IMR-90 (cell line): Measurements from ENCODE around the gene TRIM41. TPM values are rescaled to one million over a fixed set of nuclear protein-coding genes. Genes with fewer than 3 reads are reported as not detected.

Experiments
- ATAC-seq: fragments of 200-7000 bp; cut with Tn5 transposase; 2 replicates; pipeline ENCODE4 v1.9.1; 2020; ENCODE audit warnings: low read depth, mild to moderate bottlenecking, moderate library complexity
- BruUV-seq: library from RNA; stranded (reverse); fragments of 400-500 nt; replicated peaks from 2 replicates; lab custom pipeline; 2021; lab: Mats Ljungman, UMichigan
- CTCF ChIA-PET: fragments of 300-600 bp; formaldehyde crosslinking; extraction: SDS; loops from one replicate; lab custom pipeline; 2021; ENCODE audit warnings: antibody characterized with exemption; lab: Yijun Ruan, JAX
- POLR2A ChIA-PET: fragments of 300-600 bp; sonication (Branson Sonifier 250); formaldehyde crosslinking; loops from one replicate; lab custom pipeline; 2022; ENCODE audit warnings: antibody characterized with exemption; ENCODE audit not compliant: unreplicated experiment; lab: Charles Lee
- DNase-seq: peaks from one replicate; pipeline ENCODE4 v3.0.0; 2013
- H2AFZ ChIP-seq: replicated peaks from 2 replicates; pipeline ENCODE3; 2013; ENCODE audit warnings: low read length, mild to moderate bottlenecking; ENCODE audit not compliant: poor library complexity
- H2AK5ac ChIP-seq: 2 replicates; pipeline ENCODE4 v1.6.1; 2013; ENCODE audit warnings: low read depth, low read length, inconsistent platforms
- H2AK9ac ChIP-seq: replicated peaks from 2 replicates; pipeline ENCODE3; 2013; ENCODE audit warnings: mild to moderate bottlenecking, low read depth, low read length, moderate library complexity; ENCODE audit not compliant: poor library complexity
- H2BK120ac ChIP-seq: 2 replicates; pipeline ENCODE4 v1.6.1; 2013; ENCODE audit warnings: low read depth, low read length, inconsistent platforms
- H2BK15ac ChIP-seq: 3 replicates; pipeline ENCODE4 v1.6.1; 2013; ENCODE audit warnings: low read depth, low read length, inconsistent platforms
- H2BK20ac ChIP-seq: 2 replicates; pipeline ENCODE4 v1.6.1; 2013; ENCODE audit warnings: low read depth, mild to moderate bottlenecking, inconsistent platforms, low read length, moderate library complexity
- H2BK5ac ChIP-seq: 2 replicates; pipeline ENCODE4 v1.6.1; 2013; ENCODE audit warnings: mild to moderate bottlenecking, low read depth, low read length, inconsistent platforms; ENCODE audit not compliant: poor library complexity, severe bottlenecking
- H3K14ac ChIP-seq: replicated peaks from 2 replicates; pipeline ENCODE4 v1.6.1; 2013; ENCODE audit warnings: low read depth, low read length, inconsistent platforms
- H3K18ac ChIP-seq: 2 replicates; pipeline ENCODE4 v1.6.1; 2013; ENCODE audit warnings: low read depth, low read length, control low read depth
- H3K23ac ChIP-seq: 2 replicates; pipeline ENCODE4 v1.6.1; 2013; ENCODE audit warnings: low read depth, low read length, inconsistent platforms
- H3K27ac ChIP-seq: 2 replicates; pipeline ENCODE4 v1.5.1; 2013; ENCODE audit warnings: mild to moderate bottlenecking, control low read depth, low read length; ENCODE audit not compliant: insufficient read depth
- H3K27me3 ChIP-seq: 2 replicates; pipeline ENCODE4 v1.6.1; 2013; ENCODE audit warnings: low read length; ENCODE audit not compliant: control insufficient read depth, insufficient read depth
- H3K36me3 ChIP-seq: 2 replicates; pipeline ENCODE4 v1.6.1; 2013; ENCODE audit warnings: low read length, mixed read lengths; ENCODE audit not compliant: control insufficient read depth, insufficient read depth
- H3K4ac ChIP-seq: 2 replicates; pipeline ENCODE4 v1.6.1; 2013; ENCODE audit warnings: low read depth, low read length, inconsistent platforms
- H3K4me1 ChIP-seq: 2 replicates; pipeline ENCODE4 v1.6.1; 2013; ENCODE audit warnings: low read length, mixed read lengths; ENCODE audit not compliant: control insufficient read depth, insufficient read depth
- H3K4me2 ChIP-seq: 2 replicates; pipeline ENCODE4 v1.6.1; 2013; ENCODE audit warnings: low read depth, mild to moderate bottlenecking, control low read depth, low read length, moderate library complexity
- H3K4me3 ChIP-seq: 2 replicates; pipeline ENCODE4 v1.5.1; 2013; ENCODE audit warnings: low read depth, mild to moderate bottlenecking, control low read depth, low read length, moderate library complexity; ENCODE audit not compliant: insufficient read depth
- H3K56ac ChIP-seq: 2 replicates; pipeline ENCODE4 v1.6.1; 2013; ENCODE audit warnings: low read length, inconsistent platforms; ENCODE audit not compliant: insufficient read depth; ENCODE audit errors: extremely low read depth
- H3K79me1 ChIP-seq, 2 experiments: 2 replicates each; pipeline ENCODE4 v1.6.1; 2013; ENCODE audit warnings: low read length in 2 of 2, inconsistent platforms in 1 of 2, low read depth in 1 of 2
- H3K9ac ChIP-seq: 2 replicates; pipeline ENCODE4 v1.6.1; 2013; ENCODE audit warnings: low read depth, low read length, control low read depth
- H3K9me1 ChIP-seq: 2 replicates; pipeline ENCODE4 v1.6.1; 2013; ENCODE audit warnings: low read length, inconsistent platforms; ENCODE audit not compliant: insufficient read depth
- H3K9me3 ChIP-seq: 2 replicates; pipeline ENCODE4 v1.6.1; 2013; ENCODE audit warnings: low read length; ENCODE audit not compliant: control insufficient read depth, insufficient read depth
- H4K20me1 ChIP-seq: 2 replicates; pipeline ENCODE4 v1.6.1; 2013; ENCODE audit warnings: low read length, inconsistent platforms; ENCODE audit not compliant: insufficient read depth
- H4K5ac ChIP-seq: 2 replicates; pipeline ENCODE4 v1.6.1; 2013; ENCODE audit warnings: mild to moderate bottlenecking, low read depth, low read length, control low read depth
- H4K8ac ChIP-seq, 2 experiments: 2 replicates each; pipeline ENCODE4 v1.6.1; 2013; ENCODE audit warnings: low read depth in 2 of 2, low read length in 2 of 2, control low read depth in 1 of 2, inconsistent platforms in 1 of 2
- H4K91ac ChIP-seq: 2 replicates; pipeline ENCODE4 v1.6.1; 2013; ENCODE audit warnings: low read depth, low read length, inconsistent platforms; ENCODE audit not compliant: insufficient read depth
- FOS ChIP-seq: fragments of 150-350 bp; IDR thresholded peaks from 2 replicates; pipeline ENCODE4 v1.6.1; 2016; ENCODE audit warnings: low read depth, low read length
- MAFK ChIP-seq: IDR thresholded peaks from 2 replicates; pipeline ENCODE4 v1.6.1; 2012; ENCODE audit warnings: low read depth, low read length, improper control_type of control experiment
- MAZ ChIP-seq: IDR thresholded peaks from 2 replicates; pipeline ENCODE4 v1.6.1; 2012; ENCODE audit warnings: low read depth, mild to moderate bottlenecking, low read length, improper control_type of control experiment, moderate library complexity, borderline replicate concordance
- POLR2A ChIP-seq: IDR thresholded peaks from 2 replicates; pipeline ENCODE4 v1.6.1; 2012; ENCODE audit warnings: mild to moderate bottlenecking, low read depth, low read length
- WGBS, 2 experiments: methylation state at CpG; one replicate each; pipeline versions ENCODE4 v1.1.5 to v1.1.7; 2013; ENCODE audit warnings: missing lambda C conversion rate in 2 of 2; ENCODE audit not compliant: insufficient read length in 1 of 2; ENCODE audit errors: extremely low coverage in 2 of 2; 5-methylcytosine and 5-hydroxymethylcytosine counted together
- dilution Hi-C: fragments of 300-500 bp; cut with HindIII; formaldehyde crosslinking; loops from one replicate; pipeline ENCODE4 v1.14.3; 2018; ENCODE audit warnings: low sequenced_read_pairs; ENCODE audit not compliant: unreplicated experiment
- in situ Hi-C: fragments of 300-500 bp; cut with MboI; formaldehyde crosslinking; loops from 3 replicates; pipeline ENCODE4 v1.14.3; 2019; ENCODE audit warnings: low sequenced_read_pairs, inconsistent platforms, mixed read lengths
- intact Hi-C: fragments of 100-400 bp; cut with micrococcal nuclease; formaldehyde crosslinking; loops from 2 replicates; pipeline ENCODE4 v1.10.0; 2022
- polyA plus RNA-seq, 3 experiments: library from polyadenylated mRNA; depleted of rRNA; stranded (reverse); fragments of >200 nt; gene quantifications; 2 replicates each; pipeline ENCODE4 v1.2.3, GENCODE V29; 2012; ENCODE audit warnings: low replicate concordance in 1 of 3
- total RNA-seq: library from RNA; depleted of rRNA; stranded (reverse); fragments of >200 nt; gene quantifications from 2 replicates; pipeline ENCODE4 v1.2.3, GENCODE V29; 2012
- TF ChIP-seq, protein P1 (sequence below): conservative IDR thresholded peaks from 2 replicates; pipeline ENCODE4 v1.5.1; 2012; ENCODE audit warnings: mild to moderate bottlenecking, low read depth, low read length, improper control_type of control experiment

The TRIM41 gene
- total and polyA plus RNA-seq, 2 of the 4 experiments (the other 2 are of a cell fraction): 5.9 to 15.7 TPM

- TF ChIP-seq, protein P1, sequence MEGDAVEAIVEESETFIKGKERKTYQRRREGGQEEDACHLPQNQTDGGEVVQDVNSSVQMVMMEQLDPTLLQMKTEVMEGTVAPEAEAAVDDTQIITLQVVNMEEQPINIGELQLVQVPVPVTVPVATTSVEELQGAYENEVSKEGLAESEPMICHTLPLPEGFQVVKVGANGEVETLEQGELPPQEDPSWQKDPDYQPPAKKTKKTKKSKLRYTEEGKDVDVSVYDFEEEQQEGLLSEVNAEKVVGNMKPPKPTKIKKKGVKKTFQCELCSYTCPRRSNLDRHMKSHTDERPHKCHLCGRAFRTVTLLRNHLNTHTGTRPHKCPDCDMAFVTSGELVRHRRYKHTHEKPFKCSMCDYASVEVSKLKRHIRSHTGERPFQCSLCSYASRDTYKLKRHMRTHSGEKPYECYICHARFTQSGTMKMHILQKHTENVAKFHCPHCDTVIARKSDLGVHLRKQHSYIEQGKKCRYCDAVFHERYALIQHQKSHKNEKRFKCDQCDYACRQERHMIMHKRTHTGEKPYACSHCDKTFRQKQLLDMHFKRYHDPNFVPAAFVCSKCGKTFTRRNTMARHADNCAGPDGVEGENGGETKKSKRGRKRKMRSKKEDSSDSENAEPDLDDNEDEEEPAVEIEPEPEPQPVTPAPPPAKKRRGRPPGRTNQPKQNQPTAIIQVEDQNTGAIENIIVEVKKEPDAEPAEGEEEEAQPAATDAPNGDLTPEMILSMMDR: no peak
- TF ChIP-seq POLR2A (no peak), MAZ (no peak), MAFK (no peak), FOS (no peak)
- Histone ChIP-seq H3K9me3 (no peaks in the 10 kb centered on the region), H3K36me3 (no peaks in the 10 kb centered on the region), H3K9me1 (0 out of 2 replicates have a peak, but pooled peaks cover 3% of the 10 kb centered on the region), H3K27me3 (no peaks in the 10 kb centered on the region; the same call in 1 of the 2 replicates), H3K4ac (no peak overlapping the region), H4K5ac (no peak overlapping the region), H2BK20ac (no peak overlapping the region), H2BK120ac (no peak overlapping the region), H3K23ac (no peak overlapping the region), H3K4me3 (no peak overlapping the region), H4K20me1 (no peaks in the 10 kb centered on the region), H3K9ac (no peak overlapping the region), H3K79me1 (no peaks in the 10 kb centered on the region), H2AK9ac (no peak overlapping the region), H3K4me2 (no peak overlapping the region), H2BK5ac (no peak overlapping the region), H3K14ac (no peak overlapping the region), H2BK15ac (no peak overlapping the region), H2AFZ (no peak overlapping the region), H3K56ac (no peak overlapping the region), H4K91ac (no peak overlapping the region), H3K27ac (no peak overlapping the region), H2AK5ac (no peak overlapping the region), H4K8ac (no peak overlapping the region), H3K4me1 (0 out of 2 replicates have a peak, but pooled peaks cover under 1% of the 10 kb centered on the region), H3K18ac (no peak overlapping the region)
- DNase-seq: no peak
- ATAC-seq: no peak
- intact Hi-C loops (no loop called here), in situ Hi-C loops (no loop called here), dilution Hi-C loops (no loop called here)
- BruUV-seq: no TSS peak
- ChIA-PET CTCF (no interaction called here), POLR2A (no interaction called here)
- WGBS, 2 experiments: 30% methylated on average over 2 of the region's 7 CpGs; no CpG with 5 or more reads in 1 of the 2 experiments
These were observed 11.9 kb upstream of the TRIM41 start for GRCh38 chr5:181211208-181211607.
